Neuronal stem cell (in vitro differentiated cells): ENCODE data around the gene HES6.

Source experiments
- DNase-seq: peaks from one replicate; pipeline ENCODE4 v3.0.0-alpha.2; 2013; ENCODE audit warnings: low spot score
- H2AFZ ChIP-seq: one replicate; pipeline ENCODE4 v1.6.1; 2013; ENCODE audit warnings: mild to moderate bottlenecking, low read length, inconsistent platforms
- H2AK5ac ChIP-seq: 2 replicates; pipeline ENCODE4 v1.6.1; 2013; ENCODE audit warnings: low read depth, mild to moderate bottlenecking, inconsistent platforms, low read length, moderate library complexity, mixed read lengths
- H2BK120ac ChIP-seq: 2 replicates; pipeline ENCODE4 v1.6.1; 2013; ENCODE audit warnings: low read depth, mild to moderate bottlenecking, inconsistent platforms, low read length, moderate library complexity, mixed read lengths
- H2BK12ac ChIP-seq: one replicate; pipeline ENCODE4 v1.6.1; 2013; ENCODE audit warnings: low read length, inconsistent platforms
- H2BK15ac ChIP-seq: 2 replicates; pipeline ENCODE4 v1.6.1; 2013; ENCODE audit warnings: mild to moderate bottlenecking, low read length, inconsistent platforms, mixed read lengths
- H2BK5ac ChIP-seq: one replicate; pipeline ENCODE4 v1.6.1; 2013; ENCODE audit warnings: inconsistent platforms, mild to moderate bottlenecking, low read length, moderate library complexity
- H3K14ac ChIP-seq: one replicate; pipeline ENCODE4 v1.6.1; 2013; ENCODE audit warnings: low read length, inconsistent platforms
- H3K18ac ChIP-seq: 2 replicates; pipeline ENCODE4 v1.6.1; 2013; ENCODE audit warnings: low read length, inconsistent platforms
- H3K23ac ChIP-seq: 2 replicates; pipeline ENCODE4 v1.6.1; 2013; ENCODE audit warnings: low read depth, mild to moderate bottlenecking, mixed read lengths, low read length, inconsistent platforms; ENCODE audit not compliant: poor library complexity
- H3K27ac ChIP-seq: replicated peaks from 3 replicates; pipeline ENCODE4 v1.5.1; 2013; ENCODE audit warnings: low read length, inconsistent platforms
- H3K27me3 ChIP-seq, 3 experiments: 2 replicates each; pipeline ENCODE4 v1.6.1; 2013; ENCODE audit warnings: low read length in 3 of 3, mild to moderate bottlenecking in 2 of 3, inconsistent platforms in 1 of 3, low read depth in 1 of 3, mixed read lengths in 1 of 3, moderate library complexity in 1 of 3; ENCODE audit not compliant: control insufficient read depth in 3 of 3, insufficient read depth in 3 of 3
- H3K36me3 ChIP-seq, 2 donors: replicated peaks in 1 of 2; 2 replicates each; pipeline ENCODE4 v1.6.1; 2013; ENCODE audit warnings: low read length in 2 of 2; ENCODE audit not compliant: control insufficient read depth in 2 of 2, insufficient read depth in 2 of 2
- H3K4ac ChIP-seq: 2 replicates; pipeline ENCODE4 v1.6.1; 2013; ENCODE audit warnings: inconsistent platforms, mild to moderate bottlenecking, low read length, moderate library complexity
- H3K4me1 ChIP-seq, 2 donors: 1 replicate in 1 of 2; 2 replicates in 1 of 2; pipeline ENCODE4 v1.6.1; 2013; ENCODE audit warnings: low read length in 2 of 2, low read depth in 1 of 2; ENCODE audit not compliant: control insufficient read depth in 2 of 2, insufficient read depth in 1 of 2
- H3K4me2 ChIP-seq: one replicate; pipeline ENCODE4 v1.6.1; 2013; ENCODE audit warnings: mild to moderate bottlenecking, low read length, inconsistent platforms; ENCODE audit not compliant: insufficient read depth, poor library complexity, severe bottlenecking
- H3K4me3 ChIP-seq, 2 donors: 2 replicates each; pipeline ENCODE4 v1.5.1; 2013; ENCODE audit warnings: low read length in 2 of 2, mild to moderate bottlenecking in 2 of 2, inconsistent platforms in 1 of 2, moderate library complexity in 1 of 2
- H3K79me1 ChIP-seq: one replicate; pipeline ENCODE4 v1.6.1; 2013; ENCODE audit warnings: low read depth, mild to moderate bottlenecking, inconsistent platforms, low read length, moderate library complexity
- H3K9ac ChIP-seq: one replicate; pipeline ENCODE4 v1.6.1; 2013; ENCODE audit warnings: mild to moderate bottlenecking, low read depth, low read length, inconsistent platforms; ENCODE audit not compliant: poor library complexity
- H3K9me3 ChIP-seq, 2 donors: replicated peaks in 1 of 2; 2 replicates each; pipeline versions ENCODE3 to v1.6.1; 2013; ENCODE audit warnings: low read length in 2 of 2, mild to moderate bottlenecking in 2 of 2, inconsistent platforms in 1 of 2, low read depth in 1 of 2, mixed read lengths in 1 of 2, moderate library complexity in 1 of 2; ENCODE audit not compliant: control insufficient read depth in 2 of 2, insufficient read depth in 1 of 2
- H4K8ac ChIP-seq: one replicate; pipeline ENCODE4 v1.6.1; 2013; ENCODE audit warnings: low read depth, mild to moderate bottlenecking, inconsistent platforms, low read length, moderate library complexity
- H4K91ac ChIP-seq: one replicate; pipeline ENCODE4 v1.6.1; 2013; ENCODE audit warnings: low read length, low read depth, mild to moderate bottlenecking, inconsistent platforms; ENCODE audit not compliant: poor library complexity
- WGBS, 2 donors: extraction: QIAGEN DNeasy Blood & Tissue Kit; methylation state at CpG; one replicate each; pipeline ENCODE4 v1.1.7; 2013; ENCODE audit warnings: missing lambda C conversion rate in 2 of 2, mixed read lengths in 1 of 2; ENCODE audit not compliant: insufficient read length in 2 of 2, insufficient replicate concordance in 1 of 2; ENCODE audit errors: extremely low coverage in 2 of 2; 5-methylcytosine and 5-hydroxymethylcytosine counted together

HES6 gene

GRCh38 chr2:238287737-238288649 is 48.2 kb upstream of the HES6 start, which contains the start of gene PER2:
PER2 (minus strand) TSS chr2:238288610; CDS start chr2:238277936, 10,674 bp downstream.
- peaks cover 35 to 43% of the 10 kb centered on the region in 2 donors for H3K4me1 ChIP-seq
- H4K8ac ChIP-seq: no peak within 1 kb of the TSS
- H3K27ac ChIP-seq: peak within 1 kb of the TSS; percentile 67

GRCh38 chr2:238286987-238287736 is 47.3 kb upstream of the HES6 start:
- H3K79me1 ChIP-seq: no peaks in the 10 kb centered on the region
- no CpG with 5 or more reads among the region's 11 CpGs for WGBS, 2 donors
- H3K27ac ChIP-seq: no peak overlapping the region
- H3K9me3 ChIP-seq: no peaks in the 10 kb centered on the region
- no peak overlapping the region for H4K8ac ChIP-seq
- H3K27me3 ChIP-seq: no peaks in the 10 kb centered on the region
- H4K91ac ChIP-seq: no peak overlapping the region
- H2BK15ac ChIP-seq: no peak overlapping the region
- H2BK120ac ChIP-seq: no peak overlapping the region
- no peak overlapping the region for H2BK12ac ChIP-seq
- no peaks in the 10 kb centered on the region for H3K36me3 ChIP-seq
- no peak overlapping the region for H3K18ac ChIP-seq
- H3K14ac ChIP-seq: no peak overlapping the region
- no peak for DNase-seq
- H3K9ac ChIP-seq: no peak overlapping the region
- peak overlapping the region; percentile 86 to 90 for H3K4me3 ChIP-seq
- peaks cover 35 to 43% of the 10 kb centered on the region in 2 donors for H3K4me1 ChIP-seq
- no peak overlapping the region for H3K23ac ChIP-seq
- no peak overlapping the region for H2AFZ ChIP-seq
- no peak overlapping the region for H3K4ac ChIP-seq
- no peak overlapping the region for H2BK5ac ChIP-seq
- H3K4me2 ChIP-seq: peak overlapping the region; percentile 90
- peak overlapping the region; percentile 17 for H2AK5ac ChIP-seq

More at GRCh38 chr2:238287737-238288649, 48.2 kb upstream of the HES6 start, which contains the start of gene PER2:
- DNase-seq: no peak
- peak within 1 kb of the TSS; percentile 90 for H3K4me2 ChIP-seq
- H3K18ac ChIP-seq: peak within 1 kb of the TSS; percentile 65
- H2BK12ac ChIP-seq: no peak within 1 kb of the TSS
- no peaks in the 10 kb centered on the region for H3K79me1 ChIP-seq
- no peak within 1 kb of the TSS for H4K91ac ChIP-seq
- peak within 1 kb of the TSS; percentile 83 for H3K14ac ChIP-seq
- no peaks in the 10 kb centered on the region for H3K36me3 ChIP-seq
- no peak within 1 kb of the TSS for H2BK120ac ChIP-seq
- H3K4ac ChIP-seq: no peak within 1 kb of the TSS
- peak within 1 kb of the TSS; percentile 94 for H3K9ac ChIP-seq
- no peaks in the 10 kb centered on the region for H3K27me3 ChIP-seq
- H3K4me3 ChIP-seq: peak within 1 kb of the TSS; percentile 86 to 90
- peak within 1 kb of the TSS; percentile 95 for H2AFZ ChIP-seq
- H2AK5ac ChIP-seq: peak within 1 kb of the TSS; percentile 52
- H3K23ac ChIP-seq: peak within 1 kb of the TSS; percentile 56
- no peaks in the 10 kb centered on the region for H3K9me3 ChIP-seq
- WGBS, 2 donors: no CpG with 5 or more reads among the region's 65 CpGs
- H2BK5ac ChIP-seq: no peak within 1 kb of the TSS
- H2BK15ac ChIP-seq: no peak within 1 kb of the TSS

DNA sequence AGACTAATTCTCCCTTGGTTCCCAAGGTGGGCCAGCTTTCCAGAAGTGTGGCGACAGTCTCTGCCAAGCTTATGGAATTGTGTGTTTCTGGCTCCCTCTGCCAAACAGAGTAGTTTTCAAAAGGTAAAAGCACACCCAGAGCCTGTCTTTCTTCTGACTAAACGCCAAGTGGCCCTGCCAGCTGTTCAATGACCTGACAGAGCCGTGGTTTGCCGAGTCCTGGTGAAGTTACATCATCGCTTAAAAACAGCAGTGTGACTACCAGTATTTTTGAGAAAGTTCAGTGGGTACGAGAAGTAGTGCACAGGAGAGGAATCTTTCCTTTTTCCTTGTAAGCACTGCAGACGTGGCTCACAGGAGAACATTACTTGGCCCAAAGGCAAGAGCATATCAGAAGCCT is 46.7 kb upstream of the HES6 start:
- Histone ChIP-seq H3K27ac (no peak overlapping the region), H3K27me3 (no peaks in the 10 kb centered on the region), H3K4ac (no peak overlapping the region), H3K79me1 (peaks cover 1% of the 10 kb centered on the region), H4K91ac (no peak overlapping the region), H2AFZ (no peak overlapping the region), H4K8ac (no peak overlapping the region), H2AK5ac (no peak overlapping the region), H2BK120ac (no peak overlapping the region), H3K4me2 (no peak overlapping the region), H3K18ac (no peak overlapping the region), H3K14ac (no peak overlapping the region), H3K9me3 (no peaks in the 10 kb centered on the region), H3K36me3 (no peaks in the 10 kb centered on the region), H3K9ac (no peak overlapping the region), H3K23ac (no peak overlapping the region), H3K4me1 (peaks cover 35 to 43% of the 10 kb centered on the region in 2 donors), H2BK12ac (no peak overlapping the region), H2BK5ac (no peak overlapping the region), H3K4me3 (no peak overlapping the region), H2BK15ac (no peak overlapping the region)
- no peak for DNase-seq
- no CpG with 5 or more reads among the region's 7 CpGs for WGBS, 2 donors

- no peak overlapping the region for H3K14ac ChIP-seq
- no peak for DNase-seq
- no peaks in the 10 kb centered on the region for H3K27me3 ChIP-seq
- no peak overlapping the region for H2AK5ac ChIP-seq
- peaks cover 35 to 43% of the 10 kb centered on the region in 2 donors for H3K4me1 ChIP-seq
- no peak overlapping the region for H3K4me2 ChIP-seq
- H3K9me3 ChIP-seq: no peaks in the 10 kb centered on the region
- H3K18ac ChIP-seq: no peak overlapping the region
- no peaks in the 10 kb centered on the region for H3K36me3 ChIP-seq
- H2BK120ac ChIP-seq: no peak overlapping the region
- no peak overlapping the region for H3K4ac ChIP-seq
- H3K4me3 ChIP-seq: peak overlapping the region in 1 of 2 donors; percentile 9
- no peak overlapping the region for H2AFZ ChIP-seq
- no peak overlapping the region for H4K91ac ChIP-seq
- H3K23ac ChIP-seq: no peak overlapping the region
- H3K27ac ChIP-seq: peak overlapping the region; percentile 49
- no peak overlapping the region for H3K9ac ChIP-seq
- no peak overlapping the region for H2BK5ac ChIP-seq
- peaks cover 1% of the 10 kb centered on the region for H3K79me1 ChIP-seq
- H4K8ac ChIP-seq: no peak overlapping the region
- no peak overlapping the region for H2BK15ac ChIP-seq
- WGBS, 2 donors: no CpG with 5 or more reads among the region's 7 CpGs
- no peak overlapping the region for H2BK12ac ChIP-seq
Observed at GRCh38 chr2:238286095-238286494, 46.3 kb upstream of the HES6 start.
